SK-N-SH (cell line): ENCODE results near the gene USH1C. TPM values are rescaled to one million over a fixed set of nuclear protein-coding genes. Genes with fewer than 3 reads are reported as not detected.

ENCODE experiments used
- CTCF ChIA-PET: fragments of 300-600, 350-600 bp; formaldehyde crosslinking; extraction: SDS; loops from one replicate; lab custom pipeline; 2021; lab: Yijun Ruan, JAX
- POLR2A ChIA-PET: fragments of 350-600 bp; sonication (Branson Sonifier 250); formaldehyde crosslinking; extraction: SDS; loops from one replicate; lab custom pipeline; 2020; ENCODE audit warnings: antibody characterized with exemption, inconsistent platforms; lab: Yijun Ruan, JAX
- DNase-seq: peaks from one replicate; pipeline ENCODE4 v3.0.0; 2012
- H2AFZ ChIP-seq: fragments of 200-600 bp; sonication (generic); 2 replicates; pipeline ENCODE4 v1.8.1; 2016; ENCODE audit warnings: antibody characterized with exemption, mild to moderate bottlenecking, low read depth
- H3F3A ChIP-seq: fragments of 200-600 bp; sonication (generic); replicated peaks from 2 replicates; pipeline ENCODE3; 2016; ENCODE audit warnings: antibody characterized with exemption, mild to moderate bottlenecking; ENCODE audit not compliant: insufficient read depth
- H3K27ac ChIP-seq, 2 experiments: fragments of 200-500 bp in 1 of 2; fragments of 200-600 bp in 1 of 2; sonication (Bioruptor generic) in 1 of 2; sonication (generic), shearing (Covaris generic) in 1 of 2; 2 replicates each; pipeline versions ENCODE4 v1.5.1 to v1.6.1; 2014 to 2016; ENCODE audit warnings: low read depth in 2 of 2, inconsistent platforms in 1 of 2, low read length in 1 of 2, mild to moderate bottlenecking in 1 of 2, mixed read lengths in 1 of 2
- H3K27me3 ChIP-seq: fragments of 200-600 bp; sonication (generic), shearing (Covaris generic); 2 replicates; pipeline ENCODE4 v1.6.1; 2016; ENCODE audit warnings: mixed run types; ENCODE audit not compliant: insufficient read depth
- H3K36me3 ChIP-seq, 2 experiments: fragments of 200-500 bp in 1 of 2; fragments of 200-600 bp in 1 of 2; sonication (Bioruptor generic) in 1 of 2; sonication (generic) in 1 of 2; replicated peaks in 1 of 2; 2 replicates each; pipeline versions ENCODE3 to v1.5.1; 2014 to 2016; ENCODE audit warnings: low read length in 1 of 2, mild to moderate bottlenecking in 1 of 2; ENCODE audit not compliant: insufficient read depth in 2 of 2, control insufficient read depth in 1 of 2
- H3K4me1 ChIP-seq, 2 experiments: fragments of 200-500 bp in 1 of 2; fragments of 200-600 bp in 1 of 2; sonication (Bioruptor generic) in 1 of 2; sonication (generic), shearing (Covaris generic) in 1 of 2; 2 replicates each; pipeline versions ENCODE4 v1.5.1 to v1.6.1; 2014 to 2016; ENCODE audit warnings: low read depth in 1 of 2, low read length in 1 of 2, mixed run types in 1 of 2; ENCODE audit not compliant: insufficient read depth in 2 of 2, control insufficient read depth in 1 of 2
- H3K4me2 ChIP-seq: fragments of 200-600 bp; sonication (generic), shearing (Covaris generic); 2 replicates; pipeline ENCODE4 v1.6.1; 2017; ENCODE audit warnings: mixed run types
- H3K4me3 ChIP-seq, 2 experiments: fragments of 200-500 bp in 1 of 2; fragments of 200-600 bp in 1 of 2; sonication (Bioruptor generic) in 1 of 2; sonication (generic), shearing (Covaris generic) in 1 of 2; 2 replicates each; pipeline versions ENCODE4 v1.5.1 to v1.8.1; 2014 to 2016; ENCODE audit warnings: low read depth in 2 of 2, inconsistent platforms in 1 of 2, low read length in 1 of 2, mild to moderate bottlenecking in 1 of 2, mixed read lengths in 1 of 2, moderate library complexity in 1 of 2
- H3K79me2 ChIP-seq: fragments of 200-600 bp; sonication (generic); 2 replicates; pipeline ENCODE4 v1.8.1; 2017; ENCODE audit warnings: mild to moderate bottlenecking; ENCODE audit not compliant: insufficient read depth
- H3K9ac ChIP-seq: fragments of 200-600 bp; sonication (generic); 2 replicates; pipeline ENCODE4 v1.6.1; 2017; ENCODE audit warnings: mixed run types
- H3K9me2 ChIP-seq: fragments of 200-600 bp; sonication (generic); 2 replicates; pipeline ENCODE4 v1.6.1; 2017; ENCODE audit warnings: mixed run types
- H3K9me3 ChIP-seq: fragments of 200-600 bp; sonication (generic); 2 replicates; pipeline ENCODE4 v1.6.1; 2017; ENCODE audit warnings: mixed run types, mild to moderate bottlenecking, moderate library complexity
- H4K20me1 ChIP-seq: fragments of 200-600 bp; sonication (generic); 2 replicates; pipeline ENCODE4 v1.6.1; 2017; ENCODE audit warnings: mild to moderate bottlenecking, mixed run types; ENCODE audit not compliant: insufficient read depth
- ELF1 ChIP-seq: IDR thresholded peaks from 2 replicates; pipeline ENCODE4 v1.4.0; 2012
- EZH2phosphoT487 ChIP-seq: fragments of 200-600 bp; sonication (generic); IDR thresholded peaks from 2 replicates; pipeline ENCODE4 v1.6.1; 2017; ENCODE audit warnings: low read depth, mixed run types, mild to moderate bottlenecking, antibody characterized with exemption, moderate library complexity, borderline replicate concordance
- FOSL2 ChIP-seq: IDR thresholded peaks from 2 replicates; pipeline ENCODE4 v1.4.0; 2012; ENCODE audit warnings: low read depth, mild to moderate bottlenecking, moderate library complexity, borderline replicate concordance
- GABPA ChIP-seq: IDR thresholded peaks from 2 replicates; pipeline ENCODE4 v1.4.0; 2012; ENCODE audit warnings: low read depth, mild to moderate bottlenecking
- NRF1 ChIP-seq: IDR thresholded peaks from 2 replicates; pipeline ENCODE4 v1.6.1; 2012; ENCODE audit warnings: low read depth, mild to moderate bottlenecking, low read length
- POLR2AphosphoS5 ChIP-seq: IDR thresholded peaks from 2 replicates; pipeline ENCODE4 v1.6.1; 2012; ENCODE audit warnings: low read depth, low read length
- RAD21 ChIP-seq: IDR thresholded peaks from 2 replicates; pipeline ENCODE4 v1.6.1; 2012; ENCODE audit warnings: mild to moderate bottlenecking, low read length
- SIN3A ChIP-seq: IDR thresholded peaks from 2 replicates; pipeline ENCODE4 v1.6.1; 2012; ENCODE audit warnings: low read depth, mild to moderate bottlenecking, low read length, moderate library complexity, borderline replicate concordance
- TAF1 ChIP-seq: IDR thresholded peaks from 2 replicates; pipeline ENCODE4 v1.6.1; 2012; ENCODE audit warnings: low read depth, mild to moderate bottlenecking, low read length, moderate library complexity, borderline replicate concordance
- USF1 ChIP-seq: IDR thresholded peaks from 2 replicates; pipeline ENCODE4 v1.4.0; 2012; ENCODE audit warnings: low read depth, borderline replicate concordance
- YY1 ChIP-seq: IDR thresholded peaks from 2 replicates; pipeline ENCODE4 v1.4.0; 2012; ENCODE audit warnings: low read depth, mild to moderate bottlenecking
- ZBTB33 ChIP-seq: IDR thresholded peaks from 2 replicates; pipeline ENCODE4 v1.4.0; 2012; ENCODE audit warnings: low read depth, borderline replicate concordance
- WGBS: methylation state at CpG from one replicate; pipeline ENCODE4 v1.1.6; 2017; ENCODE audit warnings: low lambda C conversion rate; 5-methylcytosine and 5-hydroxymethylcytosine counted together
- polyA plus RNA-seq, 3 experiments: library from polyadenylated mRNA; depleted of rRNA; stranded (reverse); fragments of >200 nt; gene quantifications; 2 replicates each; pipeline ENCODE4 v1.2.3, GENCODE V29; 2012

The USH1C gene
- polyA plus RNA-seq, 1 of the 3 experiments (the other 2 are of a cell fraction): not detected

GRCh38 chr11:17457396-17458173 is 86.6 kb downstream of the USH1C start:
- no peaks in the 10 kb centered on the region for H4K20me1 ChIP-seq
- TF ChIP-seq ZBTB33 (no peak), USF1 (no peak), RAD21 (no peak), POLR2AphosphoS5 (no peak), GABPA (no peak), FOSL2 (no peak), EZH2phosphoT487 (no peak), SIN3A (no peak), ELF1 (no peak), NRF1 (no peak), TAF1 (no peak)
- H3K79me2 ChIP-seq: no peaks in the 10 kb centered on the region
- 48% methylated on average over 8 of the region's 8 CpGs for WGBS
- no peak overlapping the region for H3K4me3 ChIP-seq
- no peaks in the 10 kb centered on the region for H3K9me3 ChIP-seq
- ChIA-PET CTCF (interaction anchor here (1.1 to 1.8 kb wide), 3 partner anchors 13 to 74 kb away, joined by 3 to 11 read pairs (median 5); partner anchors contain the start of gene KCNJ11), POLR2A (interaction anchor here (1.0 kb wide), 1 partner anchor 21 kb away, joined by 4 read pairs; no protein-coding TSS in a partner anchor)
- H3K27me3 ChIP-seq: peaks cover 15% of the 10 kb centered on the region; the same call in 1 of the 2 replicates
- no peak overlapping the region for H3K27ac ChIP-seq
- H3F3A ChIP-seq: no peaks in the 10 kb centered on the region
- no peak overlapping the region for H2AFZ ChIP-seq
- no peak overlapping the region for H3K9ac ChIP-seq
- no peaks in the 10 kb centered on the region for H3K9me2 ChIP-seq
- DNase-seq: no peak
- H3K4me1 ChIP-seq: peaks cover 0 to 2% of the 10 kb centered on the region in 2 experiments; a peak in 1 of 4 replicates
- H3K36me3 ChIP-seq: no peaks in the 10 kb centered on the region
- H3K4me2 ChIP-seq: no peak overlapping the region

GRCh38 chr11:17452668-17453067 is 91.5 kb downstream of the USH1C start:
- H3K4me1 ChIP-seq: peaks cover 0 to 2% of the 10 kb centered on the region in 2 experiments; a peak in 1 of 4 replicates
- POLR2A ChIA-PET: no interaction called here
- no peaks in the 10 kb centered on the region for H3K79me2 ChIP-seq
- 40% methylated on average over 2 of the region's 2 CpGs for WGBS
- no peaks in the 10 kb centered on the region for H3F3A ChIP-seq
- H3K9me2 ChIP-seq: no peaks in the 10 kb centered on the region
- H3K9me3 ChIP-seq: no peaks in the 10 kb centered on the region
- H3K36me3 ChIP-seq: no peaks in the 10 kb centered on the region
- no peak overlapping the region for H2AFZ ChIP-seq
- no peak overlapping the region for H3K27ac ChIP-seq
- no peak for DNase-seq
- CTCF ChIA-PET: no interaction called here
- no peak overlapping the region for H3K4me3 ChIP-seq
- H3K9ac ChIP-seq: no peak overlapping the region
- no peaks in the 10 kb centered on the region for H4K20me1 ChIP-seq
- peaks cover 13% of the 10 kb centered on the region; the same call in 1 of the 2 replicates for H3K27me3 ChIP-seq
- no peak overlapping the region for H3K4me2 ChIP-seq
- no peak for TF ChIP-seq USF1
- no peak for TF ChIP-seq YY1
